Dermis microvascular lymphatic vessel endothelial cell (primary cell): ENCODE results near the gene PPIL4. TPM values are rescaled to one million over a fixed set of nuclear protein-coding genes. Genes with fewer than 3 reads are reported as not detected.
A peak's percentile ranks its signal among the peaks of the same experiment; 100 is the strongest.

Source experiments
- DNase-seq, 2 donors: peaks; one replicate each; pipeline versions ENCODE4 v3.0.0 to v3.0.0-alpha.2; 2010; ENCODE audit warnings: low read depth in 2 of 2
- total RNA-seq: library from RNA; depleted of rRNA; stranded (reverse); fragments of >200 nt; gene quantifications from 2 replicates; pipeline ENCODE4 v1.2.1, GENCODE V29; 2014

The PPIL4 gene, protein sequence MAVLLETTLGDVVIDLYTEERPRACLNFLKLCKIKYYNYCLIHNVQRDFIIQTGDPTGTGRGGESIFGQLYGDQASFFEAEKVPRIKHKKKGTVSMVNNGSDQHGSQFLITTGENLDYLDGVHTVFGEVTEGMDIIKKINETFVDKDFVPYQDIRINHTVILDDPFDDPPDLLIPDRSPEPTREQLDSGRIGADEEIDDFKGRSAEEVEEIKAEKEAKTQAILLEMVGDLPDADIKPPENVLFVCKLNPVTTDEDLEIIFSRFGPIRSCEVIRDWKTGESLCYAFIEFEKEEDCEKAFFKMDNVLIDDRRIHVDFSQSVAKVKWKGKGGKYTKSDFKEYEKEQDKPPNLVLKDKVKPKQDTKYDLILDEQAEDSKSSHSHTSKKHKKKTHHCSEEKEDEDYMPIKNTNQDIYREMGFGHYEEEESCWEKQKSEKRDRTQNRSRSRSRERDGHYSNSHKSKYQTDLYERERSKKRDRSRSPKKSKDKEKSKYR
- 18.6 and 18.9 TPM in 2 replicates for total RNA-seq

- peak; percentile 87 to 96 for DNase-seq
These were observed at the start of gene PPIL4 for GRCh38 chr6:149545754-149546471. Gene PPIL4, minus strand, starts transcription at chr6:149546043. Its CDS starts 38 bp downstream, at chr6:149546005.

DNA sequence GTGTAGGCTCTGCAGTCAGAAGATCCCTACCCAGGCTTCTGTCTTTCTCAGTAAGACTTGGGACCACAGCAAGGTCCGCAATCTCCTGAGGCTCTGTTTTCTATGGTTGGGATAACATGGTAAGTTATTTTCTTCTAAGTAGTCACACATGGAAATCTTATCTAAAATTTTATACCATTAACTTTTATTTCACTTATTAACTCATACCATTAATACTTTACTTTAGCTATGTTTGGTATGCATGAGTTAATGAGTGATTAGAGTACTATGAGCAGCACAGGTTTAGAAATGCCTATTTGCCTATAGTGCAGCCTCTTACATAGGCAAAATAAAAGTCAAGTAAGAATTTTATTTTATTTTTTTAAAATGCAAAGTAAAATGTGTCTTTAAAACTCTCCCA, 47.6 kb upstream of the PPIL4 start:
- DNase-seq: no peak

DNA sequence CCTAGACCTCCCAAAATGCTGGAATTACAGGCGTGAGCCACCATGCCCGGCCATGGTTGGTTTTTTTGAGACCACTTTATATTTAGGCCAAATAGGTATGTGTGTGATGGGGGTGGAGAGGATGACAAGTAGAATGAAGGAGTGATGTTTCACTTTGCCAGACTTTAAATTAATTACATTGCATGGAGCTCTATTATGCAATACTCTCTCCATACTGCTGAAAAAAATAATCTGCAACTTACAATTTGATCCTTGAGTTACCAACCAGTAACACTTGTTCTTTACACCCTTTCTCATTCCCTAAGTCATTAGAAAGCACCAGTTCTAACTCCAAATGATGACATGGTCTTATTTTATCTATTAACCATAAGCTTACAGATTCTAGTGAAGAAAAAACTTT, 47.1 kb upstream of the PPIL4 start:
- no peak for DNase-seq

DNA sequence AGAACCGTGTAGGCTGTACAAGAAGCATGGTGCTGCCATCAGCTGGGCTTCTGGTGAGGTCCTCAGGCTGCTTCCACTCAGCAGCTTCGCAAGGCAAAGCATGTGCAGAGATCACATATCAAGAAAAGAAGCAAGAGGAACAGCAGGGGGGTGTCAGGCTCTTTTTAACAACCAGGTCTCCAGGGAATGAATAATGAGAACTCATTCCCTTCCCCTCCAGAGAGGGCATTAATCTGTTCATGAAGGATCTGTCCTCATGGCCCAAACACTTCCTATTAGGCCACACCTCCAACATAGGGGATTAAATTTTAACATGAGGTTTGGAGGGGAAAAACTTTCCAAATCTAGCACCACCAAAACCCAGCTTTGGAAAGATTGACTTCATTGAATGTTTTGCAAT, 40.3 kb upstream of the PPIL4 start:
- DNase-seq: no peak

GRCh38 chr6:149581349-149581748, 35.5 kb upstream of the PPIL4 start:
- DNase-seq: no peak

DNA sequence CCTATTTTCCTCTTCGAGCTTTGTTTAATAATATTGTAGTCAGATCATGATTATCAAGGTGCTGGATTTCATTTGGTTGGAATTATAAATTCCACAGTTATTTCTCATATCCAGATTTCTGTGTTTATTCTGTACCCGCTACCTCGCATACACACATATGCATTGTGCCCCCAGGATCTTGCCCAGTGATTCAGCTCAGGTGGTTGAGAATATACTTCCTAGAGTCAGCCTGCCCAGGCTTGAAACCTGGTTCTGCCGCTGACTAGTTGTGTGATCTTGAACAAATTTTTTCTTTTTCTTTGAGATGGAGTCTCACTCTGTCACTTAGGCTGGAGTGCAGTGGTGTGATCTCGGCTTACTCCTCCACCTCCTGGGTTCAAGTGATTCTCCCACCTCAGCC, 35.0 kb upstream of the PPIL4 start:
- DNase-seq: no peak

DNA sequence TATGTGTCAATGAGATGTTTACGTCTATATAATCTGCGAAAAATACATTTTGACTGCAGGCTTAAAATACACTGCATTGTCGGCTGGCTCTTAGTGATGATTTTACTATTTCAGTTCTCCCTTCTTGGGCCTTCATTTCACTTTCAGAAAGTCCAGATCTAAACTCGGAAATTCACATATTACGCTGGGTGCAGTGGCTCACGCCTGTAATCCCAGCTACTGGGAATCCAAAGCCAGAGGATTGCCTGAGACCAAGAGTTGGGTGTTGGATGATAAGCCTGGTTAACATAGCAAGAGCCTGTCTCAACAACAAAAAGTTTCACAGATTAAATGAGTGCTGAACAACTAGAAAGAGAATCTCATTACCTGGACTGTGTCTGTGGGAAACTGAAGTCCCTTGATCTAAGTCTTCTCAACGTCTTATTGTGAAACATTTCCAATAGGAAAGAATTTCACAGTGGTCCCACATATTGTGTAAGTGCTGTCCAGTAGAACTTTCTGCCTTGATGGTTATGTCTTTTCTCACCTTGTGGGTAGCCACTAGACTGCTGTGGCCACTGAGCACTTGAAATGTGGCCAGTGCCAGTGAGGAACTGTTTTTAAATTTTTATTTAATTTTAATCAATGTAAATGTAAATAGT, 22.2 kb upstream of the PPIL4 start:
- no peak for DNase-seq

- DNase-seq: no peak
These were observed 21.3 kb upstream of the PPIL4 start for GRCh38 chr6:149567194-149567586.

- peak in 1 of 2 donors; percentile 67 for DNase-seq
These were observed 20.8 kb upstream of the PPIL4 start for GRCh38 chr6:149566410-149567193.

GRCh38 chr6:149565527-149566409, 19.9 kb upstream of the PPIL4 start, which contains the start of gene GINM1:
Gene GINM1, plus strand, starts transcription at chr6:149566375. Its CDS starts 40 bp downstream, at chr6:149566415.
- DNase-seq: peak; percentile 90 to 93

- peak in 1 of 2 donors; percentile 45 for DNase-seq
These were observed 18.1 kb upstream of the PPIL4 start for GRCh38 chr6:149563928-149564325.

DNA sequence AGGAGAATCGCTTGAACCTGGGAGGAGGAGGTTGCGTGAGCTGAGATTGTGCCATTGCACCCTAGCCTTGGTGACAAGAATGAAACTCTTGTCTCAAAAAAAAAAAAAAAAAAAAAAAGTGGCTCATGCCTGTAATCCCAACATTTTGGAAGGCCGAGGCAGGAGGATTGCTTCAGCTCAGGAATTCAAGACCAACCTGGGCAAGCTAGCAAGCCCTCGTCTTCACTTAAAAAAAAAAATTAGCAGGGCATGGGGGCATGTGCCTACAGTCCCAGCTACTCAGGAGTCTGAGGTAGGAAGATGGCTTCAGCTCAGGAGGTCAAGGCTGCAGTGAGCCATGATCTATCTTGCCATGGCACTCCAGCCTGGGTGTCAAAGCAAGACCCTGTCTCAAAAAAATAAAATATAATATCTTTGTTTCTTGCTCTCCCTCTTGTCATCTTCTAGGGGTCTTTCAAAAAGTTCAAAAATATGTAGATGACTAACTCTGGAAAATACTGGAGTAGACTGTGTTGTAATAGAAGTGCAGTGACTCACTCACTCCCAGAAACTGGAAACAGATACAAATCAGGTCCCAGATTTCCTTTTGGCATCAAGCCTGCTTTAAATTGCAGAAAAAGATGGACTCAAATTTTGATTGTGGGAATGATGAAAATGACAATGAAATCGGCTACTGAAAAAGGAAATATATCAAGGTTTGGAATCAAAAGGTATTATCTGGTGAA, 17.5 kb upstream of the PPIL4 start:
- DNase-seq: peak in 1 of 2 donors; percentile 81

DNA sequence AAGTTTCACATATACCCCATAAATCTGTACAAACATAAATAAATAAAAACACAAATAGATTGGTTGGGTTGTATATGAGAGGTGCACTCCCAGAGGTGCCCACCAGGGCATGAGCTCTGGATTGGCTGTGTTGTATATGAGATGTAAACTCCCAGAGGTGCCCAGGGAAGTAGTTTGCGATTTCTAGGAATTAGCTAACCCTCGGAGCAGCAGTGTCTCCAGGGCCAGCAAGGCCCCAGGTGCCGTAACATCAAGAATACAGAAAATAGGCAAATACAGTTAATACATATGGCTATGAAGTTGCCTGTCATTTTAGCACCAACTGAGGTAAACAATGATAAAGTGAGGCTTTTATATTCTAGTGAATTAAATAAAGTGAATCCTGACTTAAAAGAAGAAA, 14.9 kb upstream of the PPIL4 start:
- DNase-seq: no peak

DNA sequence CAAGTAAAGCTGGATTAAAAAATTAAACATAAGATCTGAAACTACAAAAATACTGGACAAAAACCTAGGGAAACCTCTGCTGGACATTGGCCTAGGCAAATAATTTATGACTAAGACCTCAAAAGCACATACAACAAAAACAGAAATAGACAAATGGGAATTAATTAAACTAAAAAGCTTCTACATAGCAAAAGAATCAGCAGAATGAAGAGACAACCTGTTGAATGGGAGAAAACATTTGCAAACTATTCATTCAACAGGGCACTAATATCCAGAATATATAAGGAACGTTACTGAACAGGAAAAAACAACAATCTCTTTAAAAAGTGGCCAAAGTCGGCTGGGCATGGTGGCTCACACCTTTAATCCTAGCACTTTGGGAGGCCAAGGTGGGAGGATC, 13.5 kb upstream of the PPIL4 start:
- DNase-seq: no peak

DNA sequence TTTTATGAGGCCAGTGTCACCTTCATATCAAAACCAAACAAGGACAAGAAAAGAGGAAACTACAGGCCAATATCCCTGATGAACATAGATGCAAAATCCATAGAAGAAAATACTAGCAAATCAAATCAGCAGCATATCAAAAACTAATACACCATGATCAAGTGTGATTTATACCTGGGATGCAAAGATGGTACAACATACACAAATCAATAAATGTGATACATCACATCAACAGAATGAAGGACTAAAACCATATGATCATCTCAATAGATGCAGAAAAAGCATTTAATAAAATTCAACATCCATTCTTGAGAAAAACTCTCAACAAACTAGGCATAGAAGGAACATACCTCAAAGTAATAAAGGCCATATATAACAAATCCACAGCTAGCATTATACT, 12.2 kb upstream of the PPIL4 start:
- DNase-seq: no peak

DNA sequence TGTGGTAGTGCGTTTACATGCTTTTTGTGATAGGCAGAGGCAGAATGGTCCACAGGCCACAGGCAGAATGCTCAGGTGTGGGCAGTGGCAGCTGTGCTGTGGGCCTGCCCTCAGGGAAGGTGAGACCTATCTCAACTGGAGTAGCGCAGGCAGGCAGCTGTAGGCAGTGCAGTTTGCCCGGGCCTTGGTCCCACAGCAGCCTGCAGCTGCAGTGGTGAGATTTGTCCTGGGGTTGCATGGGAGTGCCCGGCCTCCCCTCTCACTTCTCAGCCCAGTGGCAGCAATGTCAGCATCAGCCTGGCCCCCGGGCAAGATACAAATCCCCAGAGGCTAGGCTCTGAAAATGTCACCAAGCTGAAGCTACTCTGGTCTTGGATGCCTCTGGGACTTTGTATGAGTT, 6.1 kb upstream of the PPIL4 start:
- no peak for DNase-seq

DNA sequence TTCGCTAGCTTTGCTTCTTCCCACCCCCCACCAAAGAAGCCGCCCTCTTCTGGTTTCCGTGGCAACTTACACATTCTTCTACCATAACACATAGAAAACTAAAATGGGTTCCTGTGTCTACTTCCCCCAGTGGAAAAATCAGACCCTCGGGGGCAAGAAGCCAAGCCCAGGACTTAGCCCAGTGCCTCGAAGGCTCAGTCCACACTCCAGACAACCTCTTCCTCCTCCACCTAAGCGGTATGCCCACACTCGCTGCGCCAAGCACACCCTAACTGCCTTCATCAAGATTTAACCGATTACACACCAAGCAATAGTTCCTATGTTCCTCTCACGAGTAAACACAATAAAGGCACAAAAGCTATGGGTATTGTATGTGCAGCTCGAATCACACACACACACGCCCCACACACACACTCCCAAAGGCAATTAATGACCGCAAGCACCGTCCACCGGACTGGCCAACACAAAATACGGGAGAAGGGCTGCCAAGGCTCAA, 537 bp downstream of the PPIL4 start:
- DNase-seq: peak; percentile 82 to 84

DNA sequence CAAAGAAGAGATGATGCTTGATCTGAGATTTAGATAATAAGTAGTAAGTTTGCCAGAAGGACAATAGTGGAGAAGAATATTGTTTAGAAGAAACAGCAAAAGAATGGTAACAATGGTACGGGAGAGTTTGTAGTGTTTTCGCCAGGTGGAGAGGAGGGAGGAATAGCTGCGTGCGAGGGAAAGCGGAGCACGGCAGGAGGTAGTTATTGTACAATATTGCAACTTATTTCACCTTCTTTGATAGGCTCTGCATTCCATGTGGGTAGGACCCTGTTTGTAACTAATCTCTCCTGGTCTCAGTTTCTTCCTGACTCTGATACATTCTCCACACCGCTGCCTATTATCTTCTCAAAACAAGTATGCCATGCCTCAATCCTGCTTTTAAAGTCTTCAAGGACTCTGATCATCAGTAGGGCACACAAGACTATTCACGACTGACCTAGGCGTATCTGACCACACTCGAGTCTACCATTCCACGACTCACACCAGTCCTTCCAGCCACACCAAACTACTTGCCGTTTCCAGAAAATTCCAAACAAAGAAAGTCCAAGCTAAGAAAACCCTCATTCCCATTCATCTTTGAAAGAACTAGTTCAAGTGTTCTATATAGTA, 1.1 kb downstream of the PPIL4 start:
- peak in 1 of 2 donors; percentile 14 for DNase-seq

DNA sequence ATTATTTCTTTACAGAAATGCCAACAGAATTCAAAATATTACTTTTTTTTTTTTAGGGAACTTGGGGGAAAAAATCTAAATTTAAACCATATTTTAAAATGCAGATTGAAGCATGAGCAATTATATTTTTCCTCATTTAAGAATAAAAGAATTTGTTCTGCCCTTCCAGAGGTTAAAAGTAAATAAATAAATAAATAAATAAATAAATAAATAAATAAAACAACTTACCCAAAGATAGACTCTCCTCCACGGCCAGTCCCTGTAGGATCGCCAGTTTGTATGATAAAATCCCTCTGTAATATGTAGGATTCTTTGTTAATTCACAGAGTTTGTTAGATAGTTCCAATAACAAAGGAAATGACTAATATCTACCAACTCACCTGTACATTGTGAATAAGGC, 4.7 kb downstream of the PPIL4 start:
- no peak for DNase-seq
